HG03159 (cell line): ENCODE results near the gene LRRK1.

Experiments used
- ATAC-seq: cut with Tn5 transposase; IDR thresholded peaks from one replicate; pipeline ENCODE4 v1.9.1; 2021; ENCODE audit warnings: mild to moderate bottlenecking, moderate library complexity; ENCODE audit not compliant: unreplicated experiment

LRRK1 gene

GRCh38 chr15:100932676-100933348 lies 13.7 kb downstream of the LRRK1 start:
- no peak for ATAC-seq

GRCh38 chr15:100934166-100934565 lies 15.0 kb downstream of the LRRK1 start:
- ATAC-seq, result no peak

GRCh38 chr15:100934726-100935125 lies 15.6 kb downstream of the LRRK1 start:
- ATAC-seq, result no peak

DNA sequence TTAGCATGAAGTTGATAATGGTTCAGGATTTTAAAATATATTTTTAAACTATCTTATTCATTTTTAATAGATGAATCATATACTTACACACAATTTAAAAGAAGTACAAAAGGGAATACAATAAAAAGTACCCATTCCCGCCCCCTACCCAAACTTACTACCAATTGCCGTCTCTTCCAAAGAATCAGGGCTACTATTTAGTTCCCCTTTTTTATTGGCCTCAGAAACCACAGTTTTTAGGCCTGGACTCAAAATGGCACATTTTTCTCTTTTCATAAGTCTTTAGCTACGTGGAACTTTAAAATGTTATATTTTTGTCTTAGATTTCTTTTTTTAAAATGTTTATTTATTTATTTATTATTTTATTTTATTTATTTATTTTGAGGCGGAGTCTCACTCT lies 18.0 kb downstream of the LRRK1 start:
- ATAC-seq, result no peak

- ATAC-seq, result no peak
Observed at GRCh38 chr15:100939791-100940190, 20.6 kb downstream of the LRRK1 start.

DNA sequence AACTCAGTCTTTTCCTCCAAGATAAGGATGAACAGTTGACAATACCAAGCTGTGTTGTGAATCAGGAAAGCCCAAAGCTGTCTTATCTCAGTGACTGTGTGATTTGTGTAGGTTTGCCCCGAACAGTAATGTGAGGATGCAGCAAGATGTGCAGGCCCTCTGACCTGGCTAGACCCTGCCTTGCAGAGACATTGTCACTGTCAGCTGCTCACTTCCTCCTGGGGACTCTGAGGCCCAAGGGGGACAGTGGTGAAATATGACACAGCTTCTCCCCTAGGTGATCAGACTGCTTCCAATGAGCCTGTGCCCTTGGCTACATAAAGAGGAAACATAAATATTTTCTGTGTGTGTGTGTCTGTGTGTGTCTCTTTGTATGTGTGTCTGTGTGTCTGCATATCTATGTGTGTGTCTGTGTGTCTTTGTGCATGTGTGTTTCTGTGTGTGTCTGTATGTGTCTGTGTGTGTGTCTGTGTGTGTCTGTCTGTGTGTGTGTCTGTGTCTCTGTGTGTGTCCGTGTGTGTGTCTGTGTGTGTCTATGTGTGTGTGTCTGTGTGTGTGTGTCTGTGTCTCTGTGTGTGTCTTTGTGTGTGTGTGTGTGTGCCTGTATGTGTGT lies 21.7 kb downstream of the LRRK1 start:
- peak; percentile 86 for ATAC-seq

GRCh38 chr15:100941536-100941935 lies 22.4 kb downstream of the LRRK1 start:
- ATAC-seq, result peak; percentile 54

DNA sequence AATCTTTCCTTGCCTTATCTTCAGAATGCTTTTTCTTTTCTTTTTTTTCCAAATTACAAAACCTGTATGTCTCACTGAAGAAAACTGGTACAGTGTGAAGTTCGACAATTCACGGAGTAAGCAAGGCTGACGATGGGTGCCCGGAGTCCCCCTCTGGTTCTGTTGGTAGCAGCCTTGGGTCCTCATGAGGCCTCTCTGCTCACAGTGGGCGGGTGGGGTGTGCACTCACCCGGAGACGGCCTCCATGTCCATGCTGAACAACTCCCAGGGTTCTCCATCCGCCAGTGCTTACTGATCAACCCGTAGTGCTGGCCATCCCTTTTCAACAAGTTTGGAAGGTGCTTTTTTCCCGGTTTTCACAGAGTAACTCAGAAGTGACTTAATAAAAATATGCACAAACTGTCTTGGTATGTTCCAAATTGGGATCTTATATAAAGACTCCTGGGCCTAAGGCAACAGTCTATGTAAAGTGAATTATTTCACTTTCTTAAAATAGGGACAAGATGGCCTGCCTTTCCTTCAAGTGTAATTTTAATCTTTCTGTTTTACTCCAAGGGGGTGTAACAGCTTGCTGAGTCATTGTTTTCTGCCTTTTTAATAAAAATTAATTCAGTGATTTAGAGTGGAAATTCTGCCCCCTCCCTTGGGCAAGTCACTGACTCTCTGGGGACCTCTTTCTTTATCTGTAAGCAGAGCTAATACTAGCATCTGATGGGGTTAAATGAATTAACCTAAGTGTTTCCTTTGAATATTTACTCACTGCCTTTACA lies 23.7 kb downstream of the LRRK1 start:
- no peak for ATAC-seq

DNA sequence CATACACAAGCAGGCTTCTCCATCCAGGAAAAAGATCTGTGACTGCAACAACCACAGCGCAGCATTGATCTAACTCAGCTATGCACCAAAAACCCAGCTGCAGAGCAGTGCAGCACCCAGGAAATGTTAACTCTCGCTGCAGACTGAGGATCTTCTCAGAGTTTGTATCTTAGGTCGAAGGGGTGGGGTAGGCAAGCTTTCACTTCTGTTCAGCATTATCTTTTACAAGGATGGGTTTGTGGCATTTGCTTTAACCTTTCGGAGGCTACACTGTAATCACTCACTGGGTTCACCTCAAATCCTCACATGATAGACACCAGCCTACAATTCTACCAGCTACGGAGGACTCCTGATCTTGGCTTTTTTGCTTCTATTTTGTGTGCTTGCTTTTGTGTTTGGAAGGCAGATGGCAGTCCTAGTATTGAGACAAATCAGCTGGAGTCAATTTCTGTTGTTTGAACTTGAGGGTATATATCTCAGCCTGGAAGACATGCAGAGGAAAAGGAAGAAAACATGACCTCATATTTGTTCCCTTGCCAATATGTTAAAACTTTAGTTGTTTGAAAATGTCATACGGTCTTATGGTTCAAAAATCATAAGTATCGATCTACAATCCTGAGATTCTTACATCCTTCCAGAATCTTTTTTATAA lies 25.2 kb downstream of the LRRK1 start:
- ATAC-seq, result peak; percentile 28

GRCh38 chr15:100944986-100945385 lies 25.8 kb downstream of the LRRK1 start:
- no peak for ATAC-seq

- ATAC-seq, result peak; percentile 55
Observed at GRCh38 chr15:100947760-100948429, 28.7 kb downstream of the LRRK1 start.

GRCh38 chr15:100948430-100948762 lies 29.2 kb downstream of the LRRK1 start:
- ATAC-seq, result no peak

GRCh38 chr15:100949691-100950090 lies 30.5 kb downstream of the LRRK1 start:
- no peak for ATAC-seq

DNA sequence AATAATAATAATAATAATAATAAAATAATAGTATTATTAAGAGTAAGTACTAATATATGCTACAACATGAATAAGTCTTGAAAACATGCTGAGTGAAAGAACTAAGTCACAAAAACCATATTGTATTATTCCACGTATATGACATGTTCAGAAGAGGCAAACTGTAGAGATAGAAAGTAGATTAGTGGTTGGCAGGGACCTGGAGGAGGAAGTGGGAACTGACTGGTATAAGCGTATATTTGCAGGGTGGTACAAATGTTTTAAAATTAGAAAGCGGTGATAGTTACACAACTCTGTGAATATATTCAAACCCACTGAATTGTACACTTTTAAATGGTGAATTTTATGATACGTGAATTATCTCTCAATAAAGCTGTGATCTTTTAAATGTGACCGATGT lies 32.8 kb downstream of the LRRK1 start:
- no peak for ATAC-seq

DNA sequence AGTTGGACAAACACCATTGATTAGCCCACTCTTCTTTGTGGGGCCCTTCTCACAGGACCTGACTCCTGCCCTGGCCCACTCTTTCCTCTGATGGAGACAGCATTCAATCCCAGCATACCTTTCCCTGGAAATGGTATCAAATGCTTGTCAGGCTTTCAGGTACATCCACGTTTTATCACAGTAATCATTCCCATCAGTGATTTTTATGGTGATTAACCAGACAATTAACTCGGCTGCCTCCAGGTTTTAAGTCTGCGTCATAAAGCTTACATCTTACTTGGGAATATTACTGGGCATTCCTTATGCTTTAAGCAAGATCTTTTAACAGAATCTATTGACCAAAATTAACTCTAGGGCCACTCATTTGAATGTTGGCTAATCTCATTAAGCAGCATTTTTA lies 33.4 kb downstream of the LRRK1 start:
- no peak for ATAC-seq

DNA sequence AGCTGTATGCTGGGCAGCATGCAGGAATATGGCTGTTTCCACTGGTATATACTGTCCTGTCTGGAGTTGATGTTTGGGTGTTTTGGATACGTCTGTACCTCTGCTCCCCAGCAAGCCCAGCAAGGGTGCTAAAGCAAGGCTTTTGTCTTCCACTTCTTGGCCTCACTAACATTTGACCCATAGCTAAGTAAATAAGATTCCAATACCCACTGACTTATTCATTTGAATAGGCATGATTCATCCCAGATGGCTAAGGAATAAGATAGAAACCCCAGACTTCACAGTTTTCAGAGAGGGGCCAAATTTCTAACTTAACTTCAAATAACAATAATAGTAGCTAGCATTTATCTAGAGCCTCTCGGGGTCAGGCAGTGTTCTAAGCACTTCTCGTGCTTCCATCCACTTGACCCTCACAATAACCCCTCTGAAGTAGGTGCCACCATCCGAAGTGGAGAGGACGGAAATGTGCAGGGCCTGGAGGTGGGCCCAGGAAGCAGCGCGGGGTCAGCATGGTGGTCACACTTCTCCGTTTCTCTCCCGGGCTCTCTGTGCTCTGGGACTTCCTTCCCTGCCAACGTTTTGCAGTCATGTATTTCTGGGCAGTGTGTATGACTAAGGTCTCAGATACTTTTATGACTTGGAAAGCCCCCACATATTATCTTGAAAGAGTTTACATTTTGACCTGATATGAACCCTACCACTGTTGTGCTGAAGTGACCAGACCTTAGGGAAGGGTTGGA lies 39.3 kb downstream of the LRRK1 start:
- ATAC-seq, result no peak

DNA sequence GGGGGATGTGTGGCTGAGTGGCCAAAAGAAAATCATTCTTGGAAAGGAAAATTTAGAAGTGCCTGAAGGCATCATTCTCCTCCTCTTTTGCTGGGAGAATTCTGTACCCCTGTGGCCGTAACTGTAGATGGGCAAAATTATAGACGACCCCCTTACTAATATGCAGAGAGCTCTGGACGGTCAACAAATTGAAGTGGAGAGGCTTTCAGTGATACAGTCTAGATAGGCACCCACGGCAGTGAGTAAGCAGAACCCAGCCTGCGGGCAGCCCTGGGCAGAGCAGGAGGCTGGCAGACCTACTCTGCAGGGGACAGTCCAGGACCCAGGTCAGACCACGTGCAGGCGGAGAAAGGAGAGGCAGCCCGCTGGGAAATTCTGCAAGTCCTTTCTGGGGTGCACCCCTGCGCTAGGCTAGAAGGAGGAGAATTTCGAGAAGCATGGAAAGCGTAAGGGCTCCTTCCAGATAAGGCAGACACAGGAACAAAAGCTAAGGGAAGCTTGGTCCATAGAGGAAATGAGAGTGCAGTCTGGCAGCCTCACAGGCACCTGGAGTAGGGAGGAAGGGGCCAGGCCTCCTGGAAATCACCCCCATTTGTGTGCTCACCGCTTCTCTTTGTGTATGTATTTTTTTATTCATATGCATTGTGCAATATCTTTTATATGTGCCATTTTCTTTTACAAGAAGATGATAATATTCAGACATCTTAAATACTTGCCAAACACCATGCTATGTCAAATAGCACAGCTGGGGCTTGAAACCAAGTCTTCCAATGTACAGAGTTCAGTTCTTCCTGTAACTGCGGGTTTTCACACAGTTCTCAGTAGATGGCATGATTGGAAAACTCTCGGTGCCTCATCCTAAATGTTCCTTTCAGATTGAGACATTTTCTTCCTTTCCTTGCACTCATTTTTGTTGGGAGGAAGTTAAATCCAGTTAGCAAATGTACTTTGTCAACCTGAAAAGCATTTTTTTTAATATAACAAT lies 40.2 kb downstream of the LRRK1 start:
- ATAC-seq, result no peak

DNA sequence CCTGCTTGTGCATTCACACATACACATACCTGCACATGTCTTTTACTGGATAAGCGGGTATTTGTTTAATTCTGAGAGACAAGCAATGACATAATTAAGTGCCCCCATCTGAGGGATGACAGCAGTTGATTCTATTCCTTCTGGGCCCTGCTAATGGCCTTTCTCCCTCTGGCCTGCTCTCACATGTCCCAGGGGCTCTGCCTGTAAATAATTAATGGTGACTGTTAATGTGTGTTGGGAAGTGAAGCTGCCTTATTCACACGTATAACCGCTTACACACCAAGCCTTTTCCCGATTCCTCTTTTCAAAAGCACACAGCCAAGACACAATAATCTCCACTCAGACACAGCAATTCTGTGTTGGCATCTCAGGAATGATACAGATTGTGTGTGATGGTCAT lies 47.8 kb downstream of the LRRK1 start:
- peak; percentile 77 for ATAC-seq
